Parathyroid adenoma (tissue), 2 donors: ENCODE data around the gene MRPL47.

Source experiments
- H2AFZ ChIP-seq: fragments of 300-600 bp; sonication (generic); one replicate; pipeline ENCODE4 v1.7.0; 2017; ENCODE audit warnings: antibody characterized with exemption, mild to moderate bottlenecking
- H3K27ac ChIP-seq: fragments of 300-600 bp; sonication (generic); one replicate; pipeline ENCODE4 v1.7.0; 2017
- H3K27me3 ChIP-seq: fragments of 300-600 bp; sonication (generic); one replicate; pipeline ENCODE4 v1.7.0; 2017; ENCODE audit warnings: low read length; ENCODE audit not compliant: control insufficient read depth, insufficient read depth
- H3K36me3 ChIP-seq: fragments of 300-600 bp; sonication (generic); one replicate; pipeline ENCODE4 v1.7.0; 2017; ENCODE audit warnings: low read length; ENCODE audit not compliant: control insufficient read depth, insufficient read depth
- H3K4me1 ChIP-seq: fragments of 300-600 bp; sonication (generic); one replicate; pipeline ENCODE4 v1.7.0; 2017; ENCODE audit warnings: control low read depth
- H3K4me2 ChIP-seq: fragments of 300-600 bp; sonication (generic); one replicate; pipeline ENCODE4 v1.7.0; 2017; ENCODE audit warnings: low read length
- H3K4me3 ChIP-seq: fragments of 300-600 bp; sonication (generic); one replicate; pipeline ENCODE4 v1.7.0; 2017; ENCODE audit warnings: low read depth, low read length
- H3K79me2 ChIP-seq: fragments of 300-600 bp; sonication (generic); one replicate; pipeline ENCODE4 v1.7.0; 2017; ENCODE audit warnings: control low read depth
- H3K9ac ChIP-seq: fragments of 300-600 bp; sonication (generic); one replicate; pipeline ENCODE4 v1.7.0; 2017; ENCODE audit warnings: mild to moderate bottlenecking
- H3K9me3 ChIP-seq: fragments of 300-600 bp; sonication (generic); one replicate; pipeline ENCODE4 v1.7.0; 2017; ENCODE audit warnings: low read length; ENCODE audit not compliant: control insufficient read depth
- TF ChIP-seq, protein P1 (sequence below): fragments of 300-600 bp; sonication (generic); IDR thresholded peaks from one replicate; pipeline ENCODE4 v1.7.0; 2017; ENCODE audit warnings: antibody characterized with exemption, mild to moderate bottlenecking
- donor health status: primary hyperparathyroidism.

Gene MRPL47

DNA sequence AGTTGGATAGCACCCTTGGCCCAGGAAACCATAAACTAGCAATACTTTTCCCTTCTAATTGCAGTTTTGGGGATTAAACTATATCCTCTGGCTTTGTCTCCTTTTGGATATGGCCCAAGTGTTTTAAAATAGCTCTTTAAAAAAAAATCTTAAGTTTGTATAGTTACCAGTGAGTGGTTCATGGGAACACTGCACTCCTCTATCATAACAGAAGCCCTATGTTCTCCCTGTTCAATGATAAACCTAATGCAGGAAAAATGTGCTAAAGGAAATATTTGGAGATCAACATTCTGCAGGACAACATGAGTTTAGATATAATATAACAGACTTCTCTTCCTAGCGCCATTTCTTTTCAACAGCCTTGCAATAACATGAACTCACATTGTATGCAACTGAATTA lies 13.1 kb downstream of the MRPL47 start:
- no peak overlapping the region for H2AFZ ChIP-seq
- H3K4me3 ChIP-seq = no peak overlapping the region
- H3K27me3 ChIP-seq = no peaks in the 10 kb centered on the region
- H3K27ac ChIP-seq = no peak overlapping the region
- no peaks in the 10 kb centered on the region for H3K4me1 ChIP-seq
- no peak overlapping the region for H3K9ac ChIP-seq
- no peaks in the 10 kb centered on the region for H3K36me3 ChIP-seq
- H3K9me3 ChIP-seq = no peaks in the 10 kb centered on the region
- TF ChIP-seq, protein P1, sequence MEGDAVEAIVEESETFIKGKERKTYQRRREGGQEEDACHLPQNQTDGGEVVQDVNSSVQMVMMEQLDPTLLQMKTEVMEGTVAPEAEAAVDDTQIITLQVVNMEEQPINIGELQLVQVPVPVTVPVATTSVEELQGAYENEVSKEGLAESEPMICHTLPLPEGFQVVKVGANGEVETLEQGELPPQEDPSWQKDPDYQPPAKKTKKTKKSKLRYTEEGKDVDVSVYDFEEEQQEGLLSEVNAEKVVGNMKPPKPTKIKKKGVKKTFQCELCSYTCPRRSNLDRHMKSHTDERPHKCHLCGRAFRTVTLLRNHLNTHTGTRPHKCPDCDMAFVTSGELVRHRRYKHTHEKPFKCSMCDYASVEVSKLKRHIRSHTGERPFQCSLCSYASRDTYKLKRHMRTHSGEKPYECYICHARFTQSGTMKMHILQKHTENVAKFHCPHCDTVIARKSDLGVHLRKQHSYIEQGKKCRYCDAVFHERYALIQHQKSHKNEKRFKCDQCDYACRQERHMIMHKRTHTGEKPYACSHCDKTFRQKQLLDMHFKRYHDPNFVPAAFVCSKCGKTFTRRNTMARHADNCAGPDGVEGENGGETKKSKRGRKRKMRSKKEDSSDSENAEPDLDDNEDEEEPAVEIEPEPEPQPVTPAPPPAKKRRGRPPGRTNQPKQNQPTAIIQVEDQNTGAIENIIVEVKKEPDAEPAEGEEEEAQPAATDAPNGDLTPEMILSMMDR = no peak
- no peak overlapping the region for H3K4me2 ChIP-seq
- no peaks in the 10 kb centered on the region for H3K79me2 ChIP-seq

DNA sequence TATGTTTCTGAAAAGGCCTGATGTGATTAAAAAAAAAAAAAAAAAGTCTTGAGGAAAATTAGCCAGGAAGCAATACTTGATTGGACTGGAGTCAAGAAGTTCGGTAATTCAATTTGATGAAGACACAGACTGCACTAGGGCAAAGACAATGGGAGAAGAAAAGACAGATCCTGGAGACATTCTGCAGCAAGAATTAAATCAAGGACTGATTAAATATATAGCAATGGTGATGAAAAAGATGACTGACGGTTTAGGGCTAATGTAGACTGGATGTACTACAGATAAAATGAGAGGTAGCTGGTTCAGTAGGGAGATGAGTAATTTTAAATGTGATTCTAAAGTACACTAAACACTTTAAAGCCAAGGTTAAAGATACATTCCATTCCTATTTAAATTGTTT lies 13.8 kb downstream of the MRPL47 start:
- Histone ChIP-seq H3K4me1 (no peaks in the 10 kb centered on the region), H3K27ac (no peak overlapping the region), H3K27me3 (no peaks in the 10 kb centered on the region), H3K4me2 (no peak overlapping the region), H3K9ac (no peak overlapping the region), H2AFZ (no peak overlapping the region), H3K36me3 (no peaks in the 10 kb centered on the region), H3K4me3 (no peak overlapping the region), H3K79me2 (no peaks in the 10 kb centered on the region), H3K9me3 (no peaks in the 10 kb centered on the region)
- TF ChIP-seq, protein P1 = no peak

DNA sequence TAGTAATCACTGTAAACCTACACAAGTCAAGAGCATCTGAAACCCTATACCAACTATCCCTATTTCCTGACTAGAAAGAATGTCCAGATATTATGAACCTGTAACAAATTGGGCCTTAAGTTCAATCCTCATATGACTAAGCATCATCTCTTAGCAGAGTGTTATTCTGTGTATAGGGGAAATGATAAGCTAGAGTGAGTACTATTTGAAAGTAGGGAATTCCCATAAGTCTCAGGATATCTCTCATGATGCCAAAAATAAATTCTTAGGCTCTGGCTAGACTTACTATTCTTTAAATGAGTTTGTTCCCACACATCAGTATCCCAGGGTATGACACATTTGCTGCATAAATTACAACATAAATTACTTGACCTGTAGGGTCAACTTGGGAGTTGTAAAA lies 15.3 kb downstream of the MRPL47 start:
- Histone ChIP-seq H2AFZ (no peak overlapping the region), H3K9me3 (no peaks in the 10 kb centered on the region), H3K27ac (no peak overlapping the region), H3K4me3 (no peak overlapping the region), H3K4me2 (no peak overlapping the region), H3K36me3 (no peaks in the 10 kb centered on the region), H3K79me2 (no peaks in the 10 kb centered on the region), H3K9ac (no peak overlapping the region), H3K4me1 (no peaks in the 10 kb centered on the region), H3K27me3 (no peaks in the 10 kb centered on the region)
- TF ChIP-seq, protein P1 = no peak

DNA sequence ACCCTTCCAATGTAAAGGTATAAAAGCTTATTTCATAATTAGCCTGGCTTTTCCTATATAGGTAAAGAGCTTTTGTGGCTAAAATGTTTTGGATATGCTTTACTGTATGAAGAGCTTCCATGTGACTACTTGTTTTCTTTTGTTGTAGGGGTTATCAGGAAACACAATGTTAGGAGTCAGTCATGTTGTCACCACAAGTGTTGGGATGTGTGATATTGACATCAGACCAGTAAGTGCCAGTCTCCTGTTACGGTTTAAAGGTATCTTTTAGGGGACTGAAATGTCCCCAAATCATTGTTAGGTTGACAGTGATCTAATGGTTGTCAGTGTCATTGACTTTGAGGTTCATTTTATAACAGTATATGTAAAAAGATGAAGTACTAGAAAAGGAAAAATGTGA lies 23.4 kb downstream of the MRPL47 start:
- no peaks in the 10 kb centered on the region for H3K4me1 ChIP-seq
- H3K9me3 ChIP-seq = no peaks in the 10 kb centered on the region
- H3K79me2 ChIP-seq = no peaks in the 10 kb centered on the region
- TF ChIP-seq, protein P1 = no peak
- H3K4me2 ChIP-seq = no peak overlapping the region
- H3K27me3 ChIP-seq = no peaks in the 10 kb centered on the region
- no peaks in the 10 kb centered on the region for H3K36me3 ChIP-seq
- no peak overlapping the region for H3K27ac ChIP-seq
- H2AFZ ChIP-seq = no peak overlapping the region
- no peak overlapping the region for H3K4me3 ChIP-seq
- H3K9ac ChIP-seq = no peak overlapping the region

DNA sequence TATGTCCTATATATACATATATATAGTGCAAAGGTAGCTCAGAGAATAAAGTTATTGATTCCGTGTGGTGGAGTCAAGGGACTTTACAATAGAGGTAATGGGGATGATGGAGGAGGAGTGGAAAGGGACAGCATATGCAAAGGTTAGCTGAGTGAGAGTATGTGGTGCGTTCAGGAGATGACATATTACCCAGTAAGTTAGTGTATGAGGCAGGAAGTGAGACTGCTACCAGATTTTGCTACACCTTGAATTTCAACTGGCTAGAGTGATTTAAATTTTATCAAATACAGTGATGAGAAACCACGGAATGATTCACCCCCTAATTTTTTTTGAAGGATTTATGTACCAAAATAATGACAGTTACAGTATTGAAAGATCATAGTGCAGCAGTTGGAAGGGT lies 38.9 kb downstream of the MRPL47 start:
- Histone ChIP-seq H3K9ac (no peak overlapping the region), H3K9me3 (no peaks in the 10 kb centered on the region), H3K36me3 (no peaks in the 10 kb centered on the region), H3K4me2 (no peak overlapping the region), H3K79me2 (peaks cover 10% of the 10 kb centered on the region), H3K27ac (no peak overlapping the region), H3K4me3 (no peak overlapping the region), H3K27me3 (no peaks in the 10 kb centered on the region), H3K4me1 (peaks cover 3% of the 10 kb centered on the region), H2AFZ (no peak overlapping the region)
- TF ChIP-seq, protein P1 = no peak
